Activated CD4-positive, CD25-positive, alpha-beta regulatory T cell treated with anti-CD3 and anti-CD28 coated beads, Interleukin-2, amount 50 U/mL, for 24 hours (primary cell): Measurements from ENCODE around the gene APLF.
"Not testable (repeated sequence)": the region's sequence is repeated elsewhere in the genome, so short reads cannot be mapped to it uniquely, and the experiment has no call there.

Source experiments
- ATAC-seq, 2 donors: fragments of 150-1000 bp; cut with Tn5 transposase; one replicate each; pipeline ENCODE4 v1.10.0; 2021; ENCODE audit warnings: mild to moderate bottlenecking in 1 of 2, moderate library complexity in 1 of 2

Gene APLF

DNA sequence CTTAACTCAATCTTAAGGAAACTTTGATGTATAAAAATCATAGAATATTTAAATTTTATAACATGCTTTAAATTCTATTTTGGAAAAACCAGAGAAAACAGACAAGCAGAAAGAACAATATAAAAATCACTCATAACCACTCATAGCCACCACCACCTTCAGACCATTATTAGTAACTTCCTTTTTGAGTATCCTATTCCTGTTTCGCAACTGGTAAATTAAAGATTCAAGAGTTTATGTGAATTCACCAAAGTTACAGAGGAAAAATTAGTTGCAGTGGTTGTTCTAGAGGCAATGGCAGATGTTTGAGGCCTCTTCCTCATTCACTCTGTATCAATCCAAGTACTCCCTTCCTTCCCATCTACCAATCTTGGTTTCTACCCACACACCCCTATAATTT is 126.7 kb downstream of the APLF start:
- ATAC-seq = no peak

DNA sequence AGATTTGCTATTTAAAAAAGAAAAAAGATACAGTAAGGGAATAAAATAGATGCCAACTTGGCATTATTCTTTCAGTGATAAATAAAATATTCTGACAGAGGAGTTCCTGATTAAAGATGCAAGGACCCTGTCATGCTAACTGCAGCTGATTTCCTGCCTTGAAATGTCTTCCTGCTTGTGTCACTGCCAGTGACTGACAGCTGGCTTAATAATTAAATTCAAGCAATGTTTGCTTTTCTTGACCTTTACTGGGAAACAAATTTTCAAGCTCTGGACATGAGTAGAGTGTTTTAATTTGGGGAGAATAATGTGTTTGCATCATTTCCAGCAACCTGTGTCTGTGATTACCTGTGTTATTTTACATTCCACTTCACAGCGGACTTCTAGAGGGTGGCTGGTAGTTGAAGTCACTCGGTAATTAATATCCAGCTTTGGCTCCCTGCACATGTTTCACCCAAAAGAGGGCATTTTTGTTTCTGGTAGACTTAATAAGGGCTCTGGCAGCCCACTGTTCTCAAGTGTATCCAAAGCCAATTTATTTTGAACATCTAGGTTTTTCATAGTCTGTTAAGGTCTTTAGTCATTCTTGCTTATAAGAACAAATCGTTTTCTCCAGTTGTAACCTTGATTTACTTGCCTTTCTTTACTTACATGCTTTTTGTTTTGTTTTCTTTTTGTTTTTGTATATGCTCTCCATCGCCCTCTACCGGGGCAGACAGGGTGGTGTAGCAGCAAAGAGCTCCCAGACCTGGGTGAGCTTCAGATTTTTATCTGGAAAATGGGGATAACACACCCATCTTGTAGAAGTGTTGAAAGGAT is 127.5 kb downstream of the APLF start:
- ATAC-seq = no peak

DNA sequence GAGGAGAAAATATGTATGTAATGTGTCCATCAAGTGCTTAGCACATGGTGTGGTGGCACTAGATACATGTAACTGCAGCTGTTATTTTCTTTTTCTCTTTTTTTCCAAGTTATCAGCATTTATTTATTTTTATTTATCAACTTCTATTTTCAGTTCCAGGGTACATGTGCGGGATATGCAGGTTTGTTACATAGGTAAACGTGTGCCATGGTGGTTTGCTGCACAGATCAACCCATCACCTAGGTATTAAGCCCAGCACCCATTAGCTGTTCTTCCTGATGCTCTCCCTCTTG is 128.1 kb downstream of the APLF start:
- not testable (repeated sequence) for ATAC-seq

DNA sequence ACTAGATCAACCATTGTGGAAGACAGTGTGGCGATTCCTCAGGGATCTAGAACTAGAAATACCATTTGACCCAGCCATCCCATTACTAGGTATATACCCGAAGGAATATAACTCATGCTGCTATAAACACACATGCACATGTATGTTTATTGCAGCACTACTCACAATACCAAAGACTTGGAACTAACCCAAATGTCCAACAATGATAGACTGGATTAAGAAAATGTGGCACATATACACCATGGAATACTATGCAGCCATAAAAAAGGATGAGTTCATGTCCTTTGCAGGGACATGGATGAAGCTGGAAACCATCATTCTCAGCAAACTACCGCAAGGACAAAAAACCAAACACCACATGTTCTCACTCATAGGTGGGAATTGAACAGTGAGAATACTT is 133.1 kb downstream of the APLF start:
- ATAC-seq = not testable (repeated sequence)

DNA sequence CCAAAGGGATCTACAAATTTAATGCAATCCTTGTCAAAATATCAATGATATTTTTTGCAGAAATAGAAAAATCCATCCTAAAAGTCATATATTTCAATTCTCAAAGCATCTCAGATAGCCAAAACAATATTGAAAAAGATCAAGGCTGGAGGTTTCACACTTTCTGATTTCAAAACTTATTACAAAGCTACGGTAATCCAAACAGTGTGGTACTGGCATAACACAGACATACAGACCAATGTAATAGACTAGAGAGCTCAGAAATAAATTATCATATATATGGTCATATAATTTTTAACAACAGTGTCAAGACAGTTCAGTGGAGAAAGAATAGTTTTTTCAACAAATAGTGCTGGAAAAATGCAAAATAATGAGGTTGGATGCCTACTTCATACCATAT is 135.7 kb downstream of the APLF start:
- no peak for ATAC-seq

- no peak for ATAC-seq
Observed at GRCh38 chr2:68604077-68604476, 136.7 kb downstream of the APLF start.

DNA sequence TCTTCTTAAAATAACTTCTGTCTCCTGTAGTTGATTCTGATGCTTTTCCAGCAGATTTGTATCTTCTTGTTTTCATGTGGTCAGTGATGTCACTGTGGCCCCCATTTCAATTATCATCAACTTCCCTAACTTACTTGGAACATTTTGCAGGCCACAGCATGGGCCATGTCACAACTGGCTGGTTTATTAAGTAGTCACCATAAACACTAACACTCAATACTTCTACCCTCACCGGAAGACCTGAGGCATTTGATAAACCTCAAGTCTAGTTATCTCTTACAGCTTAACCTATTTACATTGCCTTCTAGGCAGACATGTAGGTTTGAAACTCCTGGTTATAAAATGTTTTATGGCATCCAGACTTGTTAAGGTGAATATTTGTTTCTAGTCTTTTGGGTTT is 138.6 kb downstream of the APLF start:
- no peak for ATAC-seq

DNA sequence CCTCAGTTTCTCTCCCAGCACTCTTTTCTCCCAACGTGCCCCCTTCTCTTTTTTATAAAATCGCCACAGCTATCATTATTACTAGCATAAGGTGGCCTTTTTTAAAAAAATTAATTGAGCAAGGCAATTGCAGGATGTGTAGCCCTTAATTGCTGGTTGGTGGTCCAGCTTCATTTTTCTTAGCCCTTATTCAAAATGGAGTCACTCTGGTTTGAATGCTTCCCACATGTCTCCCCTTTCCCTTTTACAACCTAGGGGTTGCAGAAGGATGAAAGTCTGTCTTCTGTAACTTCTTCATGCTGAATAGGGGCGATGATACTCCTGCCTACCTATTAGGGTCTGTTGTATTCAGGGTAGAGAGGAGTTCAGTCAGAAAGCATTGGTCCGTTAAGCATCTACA is 139.4 kb downstream of the APLF start:
- no peak for ATAC-seq

DNA sequence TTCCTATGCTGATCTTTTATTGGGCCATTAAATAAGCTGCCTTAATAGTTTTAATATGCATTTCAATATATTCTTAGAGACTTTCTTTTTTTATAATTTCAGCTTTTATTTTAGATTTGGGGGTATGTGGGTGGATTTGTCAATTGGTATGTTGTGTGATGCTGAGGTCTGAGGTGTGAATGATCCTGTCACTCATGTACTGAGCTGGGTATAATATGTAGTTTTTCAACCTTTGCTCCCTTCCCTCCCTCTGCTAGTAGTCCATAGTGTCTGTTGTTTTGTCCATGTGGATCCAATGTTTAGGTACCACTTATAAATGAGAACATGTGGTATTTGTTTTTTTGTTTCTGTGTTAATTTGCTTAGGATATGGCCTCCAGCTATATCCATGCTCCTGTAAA is 140.5 kb downstream of the APLF start:
- ATAC-seq = no peak

GRCh38 chr2:68612765-68613519 is 145.6 kb downstream of the APLF start:
- no peak for ATAC-seq

DNA sequence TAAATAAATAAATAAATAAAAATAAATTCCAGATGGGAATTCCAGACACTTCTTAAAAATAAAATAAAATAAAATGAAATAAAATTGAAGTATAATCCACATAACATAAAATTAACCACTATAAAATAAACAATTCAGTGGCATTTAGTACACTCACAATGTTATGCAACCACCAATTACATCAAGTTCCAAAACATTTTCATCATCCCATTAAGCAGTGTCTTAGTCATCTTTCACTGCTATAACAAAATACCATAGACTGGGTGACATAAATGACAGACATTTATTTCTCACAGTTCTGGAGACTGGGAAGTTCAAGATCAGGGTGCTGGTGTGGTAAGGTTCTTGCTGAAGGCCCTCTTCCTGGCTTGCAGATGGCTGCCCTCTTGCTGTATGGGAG is 153.4 kb downstream of the APLF start:
- ATAC-seq = no peak

GRCh38 chr2:68623820-68624219 is 156.4 kb downstream of the APLF start:
- no peak for ATAC-seq

DNA sequence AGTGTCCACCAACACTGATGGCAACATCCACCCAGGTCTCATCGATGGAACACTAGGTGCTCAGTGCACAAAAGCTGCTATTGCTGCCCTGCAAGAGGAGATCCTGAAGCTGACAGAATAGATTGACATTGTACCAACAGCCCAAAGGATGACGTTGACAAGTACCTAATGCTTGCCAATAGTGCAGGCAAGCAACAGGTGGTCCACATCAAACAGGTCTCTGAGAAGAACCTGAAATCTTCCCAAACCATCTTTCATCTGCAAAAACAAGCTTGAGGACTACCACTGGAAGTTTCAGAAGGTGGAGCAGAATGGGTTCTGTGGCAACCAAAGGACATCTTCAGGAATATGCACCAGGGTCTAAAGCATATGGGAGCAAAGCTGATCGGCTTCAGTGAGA is 160.2 kb downstream of the APLF start:
- no peak for ATAC-seq
